GM21786 (cell line): Measurements from ENCODE around the gene FAM83C.

ENCODE experiments used
- ATAC-seq: cut with Tn5 transposase; IDR thresholded peaks from one replicate; pipeline ENCODE4 v1.9.1; 2021; ENCODE audit not compliant: unreplicated experiment

FAM83C gene

GRCh38 chr20:35291654-35292503 is at the start of gene FAM83C:
TSS of gene FAM83C (minus strand) at chr20:35292425. CDS start at chr20:35292304, 121 bp downstream.
- ATAC-seq: no peak

- no peak for ATAC-seq
These were observed 49.3 kb upstream of the FAM83C start for GRCh38 chr20:35341366-35342028.

GRCh38 chr20:35340436-35340835 is 48.2 kb upstream of the FAM83C start:
- no peak for ATAC-seq

- ATAC-seq: no peak
These were observed 47.4 kb upstream of the FAM83C start for GRCh38 chr20:35339636-35340035.

GRCh38 chr20:35339007-35339406 is 46.8 kb upstream of the FAM83C start:
- ATAC-seq: no peak

GRCh38 chr20:35334311-35335101 is 42.3 kb upstream of the FAM83C start:
- no peak for ATAC-seq

- no peak for ATAC-seq
These were observed 41.4 kb upstream of the FAM83C start for GRCh38 chr20:35333606-35334005.

GRCh38 chr20:35332540-35333200 is 40.4 kb upstream of the FAM83C start:
- no peak for ATAC-seq

- no peak for ATAC-seq
These were observed 37.4 kb upstream of the FAM83C start for GRCh38 chr20:35329435-35330139.

- ATAC-seq: no peak
These were observed 36.5 kb upstream of the FAM83C start for GRCh38 chr20:35328689-35329088.

GRCh38 chr20:35328095-35328685 is 36.0 kb upstream of the FAM83C start:
- no peak for ATAC-seq

GRCh38 chr20:35327074-35327976 is 35.1 kb upstream of the FAM83C start:
- ATAC-seq: no peak

GRCh38 chr20:35326740-35327073 is 34.5 kb upstream of the FAM83C start:
- no peak for ATAC-seq

- ATAC-seq: no peak
These were observed 34.0 kb upstream of the FAM83C start for GRCh38 chr20:35326021-35326739.

- no peak for ATAC-seq
These were observed 33.2 kb upstream of the FAM83C start for GRCh38 chr20:35325401-35325800.

GRCh38 chr20:35320396-35321126 is 28.3 kb upstream of the FAM83C start:
- ATAC-seq: no peak

GRCh38 chr20:35319871-35320197 is 27.6 kb upstream of the FAM83C start:
- ATAC-seq: no peak
